Activated CD8-positive, alpha-beta T cell treated with anti-CD3 and anti-CD28 coated beads for 36 hours (primary cell): Measurements from ENCODE around the gene GPATCH8. TPM values are rescaled to one million over a fixed set of nuclear protein-coding genes. Genes with fewer than 3 reads are reported as not detected.

ENCODE experiments used
- ATAC-seq: fragments of 200-7000 bp; cut with Tn5 transposase; one replicate; pipeline ENCODE4 v1.10.0; 2021; ENCODE audit warnings: mild to moderate bottlenecking, moderate library complexity
- CTCF ChIA-PET: fragments of 350-600 bp; sonication (Branson Sonifier 250); formaldehyde crosslinking; loops from one replicate; lab custom pipeline; 2021; ENCODE audit warnings: antibody characterized with exemption; lab: Charles Lee
- POLR2A ChIA-PET: fragments of 350-600 bp; sonication (Branson Sonifier 250); formaldehyde crosslinking; loops from one replicate; lab custom pipeline; 2021; ENCODE audit warnings: antibody characterized with exemption; lab: Charles Lee
- DNase-seq: peaks from one replicate; pipeline ENCODE4 v3.0.0-alpha.2; 2020
- H3K27ac Mint-ChIP-seq: one replicate; pipeline ENCODE4 v1.8.0; 2021; ENCODE audit warnings: mild to moderate bottlenecking, mixed read lengths
- H3K27me3 Mint-ChIP-seq: one replicate; pipeline ENCODE4 v1.8.0; 2021; ENCODE audit warnings: mixed read lengths
- H3K36me3 Mint-ChIP-seq: one replicate; pipeline ENCODE4 v1.8.0; 2021; ENCODE audit warnings: low read depth, mixed read lengths
- H3K4me1 Mint-ChIP-seq: one replicate; pipeline ENCODE4 v1.8.0; 2021; ENCODE audit warnings: low read depth, mixed read lengths
- H3K4me3 Mint-ChIP-seq: one replicate; pipeline ENCODE4 v1.8.0; 2021; ENCODE audit warnings: mild to moderate bottlenecking, moderate library complexity, mixed read lengths
- H3K9me3 Mint-ChIP-seq: one replicate; pipeline ENCODE4 v1.8.0; 2021; ENCODE audit warnings: mixed read lengths
- intact Hi-C: fragments of 100-400 bp; cut with micrococcal nuclease; formaldehyde crosslinking; loops from one replicate; pipeline ENCODE4 v1.10.0; 2022
- total RNA-seq, 2 experiments: library from RNA; stranded (reverse); gene quantifications; one replicate each; pipeline ENCODE4 v1.2.3, GENCODE V29; 2021
- TF ChIP-seq, protein P1 (sequence below): fragments of 200-600 bp; IDR thresholded peaks from one replicate; pipeline ENCODE4 v1.8.0; 2022; ENCODE audit warnings: antibody characterized with exemption, mild to moderate bottlenecking

GPATCH8 gene
- total RNA-seq, 2 experiments from 2014 or later: 34.0 to 36.8 TPM

DNA sequence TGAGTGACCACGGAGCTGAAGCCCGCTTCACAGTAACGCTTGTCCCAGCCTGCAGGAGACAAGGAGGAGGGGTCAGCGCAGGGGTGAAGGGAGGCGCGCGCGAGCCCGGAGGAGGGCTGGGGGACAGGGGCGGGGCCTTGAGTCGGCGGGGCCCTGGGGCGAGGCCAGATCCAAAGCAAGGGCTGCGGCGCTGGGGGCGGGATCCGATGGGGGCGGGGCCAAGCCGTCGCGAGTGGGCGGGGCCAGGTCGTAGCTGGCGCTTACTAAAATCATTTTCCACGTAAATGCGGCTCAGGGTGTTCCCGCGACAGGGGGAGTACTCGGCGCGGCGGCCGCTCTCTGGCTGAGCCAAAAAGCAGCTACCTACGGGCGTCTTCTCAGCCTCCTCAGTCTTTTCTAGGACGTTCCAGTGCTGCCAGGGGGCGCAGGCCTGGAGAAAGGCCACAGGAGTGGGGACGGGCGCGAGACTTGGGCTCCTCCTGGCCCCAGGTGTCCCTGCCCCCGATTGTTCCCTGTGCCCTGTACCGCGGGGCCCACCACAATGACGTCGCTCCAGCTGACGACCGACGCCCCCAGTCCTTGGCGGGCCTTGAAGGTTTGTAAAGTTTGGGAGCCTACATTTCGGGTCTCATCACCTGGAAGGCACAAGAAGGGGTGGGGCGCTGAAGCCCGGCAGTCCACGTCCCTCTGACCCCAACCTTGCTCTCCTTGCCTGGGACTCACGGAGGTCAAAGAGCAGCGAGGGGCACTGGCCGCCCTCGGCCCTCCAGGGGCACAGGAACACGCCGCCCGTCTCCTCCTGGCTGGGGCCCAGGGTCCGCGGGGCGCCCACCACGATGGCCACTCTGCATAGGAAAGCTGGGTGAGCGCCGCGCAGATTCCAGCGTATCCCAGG, 117.7 kb downstream of the GPATCH8 start:
- ATAC-seq (peak; percentile 96), DNase-seq (peak; percentile 91)
- H3K4me3 Mint-ChIP-seq: peak overlapping the region; percentile 71
- intact Hi-C loops: no loop called here
- H3K27ac Mint-ChIP-seq: peak overlapping the region; percentile 11
- H3K9me3 Mint-ChIP-seq: no peaks in the 10 kb centered on the region
- no peaks in the 10 kb centered on the region for H3K36me3 Mint-ChIP-seq
- ChIA-PET POLR2A (interaction anchor here (0.6 to 1.2 kb wide), 3 partner anchors 9 to 163 kb away, joined by 3 to 5 read pairs (median 5); no protein-coding TSS in a partner anchor), CTCF (interaction anchor here (0.9 to 2.7 kb wide), 6 partner anchors 10 to 148 kb away, joined by 3 to 13 read pairs (median 4); no protein-coding TSS in a partner anchor)
- TF ChIP-seq, protein P1, sequence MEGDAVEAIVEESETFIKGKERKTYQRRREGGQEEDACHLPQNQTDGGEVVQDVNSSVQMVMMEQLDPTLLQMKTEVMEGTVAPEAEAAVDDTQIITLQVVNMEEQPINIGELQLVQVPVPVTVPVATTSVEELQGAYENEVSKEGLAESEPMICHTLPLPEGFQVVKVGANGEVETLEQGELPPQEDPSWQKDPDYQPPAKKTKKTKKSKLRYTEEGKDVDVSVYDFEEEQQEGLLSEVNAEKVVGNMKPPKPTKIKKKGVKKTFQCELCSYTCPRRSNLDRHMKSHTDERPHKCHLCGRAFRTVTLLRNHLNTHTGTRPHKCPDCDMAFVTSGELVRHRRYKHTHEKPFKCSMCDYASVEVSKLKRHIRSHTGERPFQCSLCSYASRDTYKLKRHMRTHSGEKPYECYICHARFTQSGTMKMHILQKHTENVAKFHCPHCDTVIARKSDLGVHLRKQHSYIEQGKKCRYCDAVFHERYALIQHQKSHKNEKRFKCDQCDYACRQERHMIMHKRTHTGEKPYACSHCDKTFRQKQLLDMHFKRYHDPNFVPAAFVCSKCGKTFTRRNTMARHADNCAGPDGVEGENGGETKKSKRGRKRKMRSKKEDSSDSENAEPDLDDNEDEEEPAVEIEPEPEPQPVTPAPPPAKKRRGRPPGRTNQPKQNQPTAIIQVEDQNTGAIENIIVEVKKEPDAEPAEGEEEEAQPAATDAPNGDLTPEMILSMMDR: peak; percentile 31
- peaks cover 11% of the 10 kb centered on the region for H3K4me1 Mint-ChIP-seq
- peaks cover 21% of the 10 kb centered on the region for H3K27me3 Mint-ChIP-seq

DNA sequence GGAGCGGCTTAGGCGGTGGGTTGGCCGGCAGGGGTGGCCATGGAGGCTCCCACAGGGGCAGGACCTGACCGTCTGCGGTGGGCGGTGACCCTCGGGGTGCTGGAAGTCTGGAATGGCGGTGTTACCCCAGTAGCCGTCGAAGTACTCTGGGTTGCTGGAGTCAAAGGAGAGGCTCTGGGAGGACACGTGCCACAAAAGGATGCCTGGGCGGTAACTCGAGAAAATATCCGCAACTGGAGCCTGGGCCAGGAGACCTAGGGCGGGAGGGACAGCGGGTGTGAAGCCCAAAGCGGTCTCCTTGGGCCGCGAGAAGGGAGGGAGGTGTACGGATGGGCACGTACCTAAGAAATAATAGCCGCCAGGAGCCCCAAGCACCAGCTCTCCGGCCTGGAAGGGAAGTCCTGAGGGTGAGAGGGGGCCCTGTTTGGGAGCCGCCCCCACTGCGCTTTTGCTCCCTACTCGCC, 118.4 kb downstream of the GPATCH8 start:
- DNase-seq (no peak), ATAC-seq (no peak)
- Mint-ChIP-seq H3K9me3 (no peaks in the 10 kb centered on the region), H3K27ac (no peak overlapping the region), H3K4me3 (peak overlapping the region; percentile 71), H3K27me3 (peaks cover 21% of the 10 kb centered on the region), H3K4me1 (peaks cover 11% of the 10 kb centered on the region), H3K36me3 (no peaks in the 10 kb centered on the region)
- ChIA-PET POLR2A (interaction anchor here (0.6 to 1.1 kb wide), 2 partner anchors 31 to 162 kb away, joined by 3 to 5 read pairs; no protein-coding TSS in a partner anchor), CTCF (interaction anchor here (0.9 to 2.7 kb wide), 5 partner anchors 9 to 138 kb away, joined by 3 to 13 read pairs (median 4); no protein-coding TSS in a partner anchor)
- intact Hi-C loops: no loop called here
- TF ChIP-seq, protein P1: no peak

DNA sequence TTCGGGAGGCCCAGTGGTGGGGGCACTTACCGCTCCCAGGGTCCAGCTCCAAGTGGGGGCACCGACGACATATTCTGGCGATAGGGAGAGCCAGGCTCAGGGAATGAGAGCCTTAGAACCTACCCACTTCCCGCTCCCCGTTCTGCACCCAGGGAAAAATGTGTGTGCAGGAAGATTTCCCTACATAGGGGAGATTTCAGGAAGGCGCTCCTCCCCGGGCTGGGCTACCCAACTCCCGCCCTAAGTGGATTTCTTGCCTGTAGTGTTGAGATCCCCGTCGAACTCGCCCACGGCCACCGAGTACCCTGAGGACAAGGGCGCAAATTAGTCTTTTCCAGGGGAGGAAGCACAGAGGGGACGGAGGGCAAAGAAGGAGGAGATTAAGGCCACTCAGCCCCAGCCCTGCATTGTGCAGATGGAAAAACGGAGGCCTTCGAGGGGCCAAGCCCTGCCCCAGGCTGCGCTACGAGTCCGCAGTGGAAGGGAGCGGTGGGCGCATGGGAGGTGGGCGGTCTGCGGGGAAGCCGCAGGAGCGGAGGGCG, 118.9 kb downstream of the GPATCH8 start:
- Mint-ChIP-seq H3K9me3 (no peaks in the 10 kb centered on the region), H3K27ac (no peak overlapping the region), H3K36me3 (no peaks in the 10 kb centered on the region), H3K4me3 (peak overlapping the region; percentile 71), H3K27me3 (peaks cover 21% of the 10 kb centered on the region), H3K4me1 (peaks cover 11% of the 10 kb centered on the region)
- ATAC-seq (no peak), DNase-seq (no peak)
- ChIA-PET POLR2A (interaction anchor here (0.6 to 1.1 kb wide), 2 partner anchors 31 to 161 kb away, joined by 3 to 5 read pairs; no protein-coding TSS in a partner anchor), CTCF (interaction anchor here (0.9 to 2.7 kb wide), 3 partner anchors 16 to 33 kb away, joined by 3 to 7 read pairs (median 3); no protein-coding TSS in a partner anchor)
- intact Hi-C loops: no loop called here
- TF ChIP-seq, protein P1: no peak

DNA sequence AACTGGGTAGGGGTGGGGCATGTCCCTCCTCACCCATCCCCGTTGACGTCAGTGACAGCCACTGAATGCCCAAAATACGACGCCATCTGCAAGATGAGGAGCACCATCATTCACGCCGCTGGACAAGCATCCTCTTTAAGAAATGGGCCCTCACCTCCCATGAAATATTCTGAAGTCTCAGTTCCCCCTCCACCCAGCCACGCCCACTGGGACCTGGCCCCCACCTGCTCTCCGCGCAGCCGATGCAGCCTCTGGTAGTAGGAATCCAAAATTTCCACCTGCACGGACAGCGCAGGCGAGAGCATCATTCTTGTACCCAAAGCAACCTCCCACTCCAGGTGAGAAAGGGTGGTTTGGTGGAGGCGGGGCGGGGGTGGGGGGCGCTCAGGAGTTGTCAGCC, 119.3 kb downstream of the GPATCH8 start:
- no peak overlapping the region for H3K27ac Mint-ChIP-seq
- H3K4me1 Mint-ChIP-seq: peaks cover 11% of the 10 kb centered on the region
- TF ChIP-seq, protein P1: no peak
- no peak overlapping the region for H3K4me3 Mint-ChIP-seq
- ChIA-PET CTCF (interaction anchor here (2.7 kb wide), 1 partner anchor 17 kb away, joined by 7 read pairs; no protein-coding TSS in a partner anchor), POLR2A (no interaction called here)
- DNase-seq: no peak
- no peaks in the 10 kb centered on the region for H3K9me3 Mint-ChIP-seq
- peaks cover 20% of the 10 kb centered on the region for H3K27me3 Mint-ChIP-seq
- no peaks in the 10 kb centered on the region for H3K36me3 Mint-ChIP-seq
- intact Hi-C loops: no loop called here
- ATAC-seq: no peak
